Measurements from ENCODE around the gene HEXIM1.

- TF ChIP-seq POLR2A (IDR thresholded peaks at IDR 0.05; ENCODE audit: low read depth, low read length) (no peak), SPI1 (IDR thresholded peaks at IDR 0.05; ENCODE audit: low read depth, low read length) (no peak)
These were observed 29.6 kb upstream of the HEXIM1 start for GRCh38 chr17:45118691-45119090.

Measured in GM12891 (cell line).